OCI-LY3 (cell line): ENCODE measurements around the gene RPRD1A.

Experiments used
- H2AFZ ChIP-seq: fragments of 200-600, 300-600 bp; shearing (Covaris generic); 2 replicates; pipeline ENCODE4 v1.6.0; 2014; ENCODE audit warnings: antibody characterized with exemption, low read depth, low read length
- H3K27ac ChIP-seq: fragments of 200-600, 300-600 bp; sonication (generic); 2 replicates; pipeline ENCODE4 v1.5.1; 2014; ENCODE audit warnings: mild to moderate bottlenecking, low read length, moderate library complexity, mixed read lengths
- H3K27me3 ChIP-seq: fragments of 200-600, 300-600 bp; sonication (generic); 2 replicates; pipeline ENCODE4 v1.6.1; 2014; ENCODE audit warnings: low read depth, low read length, mixed read lengths
- H3K36me3 ChIP-seq: fragments of 200-600, 300-600 bp; sonication (generic); replicated peaks from 2 replicates; pipeline ENCODE3; 2014; ENCODE audit warnings: low read depth, low read length, mixed read lengths
- H3K4me1 ChIP-seq: fragments of 300-600, 200-600 bp; sonication (generic); 2 replicates; pipeline ENCODE4 v1.6.1; 2014; ENCODE audit warnings: low read length, mixed read lengths
- H3K4me2 ChIP-seq: fragments of 200-600, 300-600 bp; sonication (generic); 2 replicates; pipeline ENCODE4 v1.6.1; 2014; ENCODE audit warnings: low read length, mixed read lengths
- H3K4me3 ChIP-seq: fragments of 300-600, 200-600 bp; sonication (generic); 2 replicates; pipeline ENCODE4 v1.5.1; 2014; ENCODE audit warnings: antibody characterized with exemption, mild to moderate bottlenecking, low read length, moderate library complexity
- H3K79me2 ChIP-seq: fragments of 300-600, 200-600 bp; shearing (Covaris generic); 2 replicates; pipeline ENCODE4 v1.6.1; 2014; ENCODE audit warnings: mild to moderate bottlenecking, low read length, mixed read lengths
- H3K9ac ChIP-seq: fragments of 300-600, 200-600 bp; shearing (Covaris generic); 2 replicates; pipeline ENCODE4 v1.6.0; 2014; ENCODE audit warnings: mild to moderate bottlenecking, low read length, moderate library complexity
- H3K9me3 ChIP-seq: fragments of 200-600, 300-600 bp; shearing (Covaris generic); 2 replicates; pipeline ENCODE4 v1.6.1; 2014; ENCODE audit warnings: low read length, mixed read lengths; ENCODE audit not compliant: insufficient read depth
- H4K20me1 ChIP-seq: fragments of 200-600, 300-600 bp; sonication (generic); 2 replicates; pipeline ENCODE4 v1.6.1; 2016; ENCODE audit warnings: low read length, mixed read lengths; ENCODE audit not compliant: insufficient read depth
- CTCF ChIP-seq: fragments of 200-600, 300-600 bp; sonication (generic); IDR thresholded peaks from 2 replicates; pipeline ENCODE4 v1.5.1; 2014; ENCODE audit warnings: antibody characterized with exemption, low read length, low read depth
- EZH2phosphoT487 ChIP-seq: fragments of 200-600 bp; shearing (Covaris generic); IDR thresholded peaks from 2 replicates; pipeline ENCODE4 v1.6.1; 2018; ENCODE audit warnings: antibody characterized with exemption, mixed run types, low read depth

RPRD1A gene

GRCh38 chr18:36112302-36112701 lies 44.9 kb upstream of the RPRD1A start:
- H3K9me3 ChIP-seq, result no peaks in the 10 kb centered on the region
- peaks cover 61% of the 10 kb centered on the region for H3K36me3 ChIP-seq
- no peak overlapping the region for H3K4me2 ChIP-seq
- no peak for TF ChIP-seq EZH2phosphoT487
- TF ChIP-seq CTCF, result no peak
- no peaks in the 10 kb centered on the region; the same call in 1 of the 2 replicates for H4K20me1 ChIP-seq
- no peak overlapping the region for H3K27ac ChIP-seq
- H3K27me3 ChIP-seq, result no peaks in the 10 kb centered on the region
- H3K4me1 ChIP-seq, result peaks cover 14% of the 10 kb centered on the region
- H3K4me3 ChIP-seq, result no peak overlapping the region
- H2AFZ ChIP-seq, result no peak overlapping the region
- no peaks in the 10 kb centered on the region for H3K79me2 ChIP-seq
- H3K9ac ChIP-seq, result no peak overlapping the region

- Histone ChIP-seq H3K4me2 (no peak overlapping the region), H3K9me3 (no peaks in the 10 kb centered on the region), H3K27me3 (no peaks in the 10 kb centered on the region), H3K36me3 (peaks cover 48% of the 10 kb centered on the region), H3K9ac (no peak overlapping the region), H3K79me2 (no peaks in the 10 kb centered on the region), H4K20me1 (no peaks in the 10 kb centered on the region; the same call in 1 of the 2 replicates), H3K27ac (no peak overlapping the region), H2AFZ (no peak overlapping the region), H3K4me1 (peaks cover 20% of the 10 kb centered on the region), H3K4me3 (no peak overlapping the region)
- TF ChIP-seq EZH2phosphoT487, result no peak
Measured at GRCh38 chr18:36109737-36110136, 42.4 kb upstream of the RPRD1A start.

- peaks cover 39% of the 10 kb centered on the region for H3K36me3 ChIP-seq
- H3K9ac ChIP-seq, result no peak overlapping the region
- H3K27me3 ChIP-seq, result no peaks in the 10 kb centered on the region
- no peaks in the 10 kb centered on the region for H3K79me2 ChIP-seq
- H3K4me2 ChIP-seq, result no peak overlapping the region
- H2AFZ ChIP-seq, result no peak overlapping the region
- H3K4me1 ChIP-seq, result peaks cover 20% of the 10 kb centered on the region
- H3K4me3 ChIP-seq, result no peak overlapping the region
- no peaks in the 10 kb centered on the region for H3K9me3 ChIP-seq
- TF ChIP-seq EZH2phosphoT487 (no peak), CTCF (no peak)
- no peaks in the 10 kb centered on the region; the same call in 1 of the 2 replicates for H4K20me1 ChIP-seq
- H3K27ac ChIP-seq, result no peak overlapping the region
Measured at GRCh38 chr18:36108601-36109000, 41.2 kb upstream of the RPRD1A start.

DNA sequence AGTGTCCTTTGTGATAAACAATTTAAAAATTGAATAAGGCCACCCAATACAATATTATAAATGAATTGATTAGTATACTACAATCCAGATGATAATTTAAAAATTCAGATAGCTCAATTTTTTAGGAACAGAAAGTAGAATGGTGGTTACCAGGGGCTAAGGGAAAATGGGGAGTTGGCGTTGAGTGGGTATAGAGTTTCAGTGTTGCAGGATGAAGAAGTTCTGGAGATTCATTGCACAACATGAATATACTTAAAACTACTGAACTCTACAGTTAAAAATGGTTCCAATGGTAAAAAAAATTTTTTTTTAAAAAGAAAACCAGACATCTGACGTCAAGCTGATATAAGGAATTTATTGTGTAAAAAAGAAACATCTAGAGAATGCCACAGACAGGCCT lies 40.8 kb upstream of the RPRD1A start:
- Histone ChIP-seq H4K20me1 (no peaks in the 10 kb centered on the region; the same call in 1 of the 2 replicates), H3K4me1 (peaks cover 20% of the 10 kb centered on the region), H3K36me3 (peaks cover 36% of the 10 kb centered on the region), H3K4me2 (peak overlapping the region; percentile 48), H3K79me2 (no peaks in the 10 kb centered on the region), H3K27me3 (no peaks in the 10 kb centered on the region), H3K9ac (no peak overlapping the region), H3K27ac (no peak overlapping the region), H3K9me3 (no peaks in the 10 kb centered on the region), H3K4me3 (no peak overlapping the region), H2AFZ (no peak overlapping the region)
- TF ChIP-seq EZH2phosphoT487 (no peak), CTCF (no peak)

DNA sequence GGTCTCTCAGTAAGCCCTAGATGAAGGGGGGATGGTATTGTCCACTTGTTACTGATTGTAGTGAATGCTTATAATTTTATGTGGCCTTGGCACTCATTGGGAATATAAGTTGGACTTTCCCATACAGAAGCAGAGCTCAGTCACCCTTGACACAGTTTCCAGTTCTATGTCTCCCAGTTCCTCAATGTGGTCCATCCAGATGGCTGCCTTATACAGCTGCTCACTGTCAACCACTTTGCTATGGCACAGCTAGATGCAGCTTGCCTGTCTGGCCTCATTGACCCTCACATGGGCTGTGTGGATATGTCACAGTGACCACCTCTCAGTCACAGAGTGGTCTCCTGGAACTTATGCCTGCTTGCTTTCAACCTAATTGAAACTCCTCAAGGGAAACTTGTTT lies 40.1 kb upstream of the RPRD1A start:
- TF ChIP-seq EZH2phosphoT487, result no peak
- TF ChIP-seq CTCF, result no peak
- Histone ChIP-seq H3K4me2 (peak overlapping the region; percentile 48), H3K4me3 (no peak overlapping the region; the same call in 1 of the 2 replicates), H3K27me3 (no peaks in the 10 kb centered on the region), H3K9me3 (peaks cover under 1% of the 10 kb centered on the region; the same call in 1 of the 2 replicates), H3K4me1 (peaks cover 20% of the 10 kb centered on the region), H3K9ac (no peak overlapping the region), H4K20me1 (no peaks in the 10 kb centered on the region; the same call in 1 of the 2 replicates), H3K27ac (peak overlapping the region; percentile 45), H3K79me2 (no peaks in the 10 kb centered on the region), H2AFZ (no peak overlapping the region), H3K36me3 (peaks cover 31% of the 10 kb centered on the region)
